ENCODE results near the gene NOXO1.

GRCh38 chr16:1932050-1933028 lies 48.9 kb downstream of the NOXO1 start:
- peak in 2 of 6 experiments; percentile 21 to 28 for TF ChIP-seq CTCF (IDR thresholded peaks at IDR 0.05)
- TF ChIP-seq POLR2A (IDR thresholded peaks at IDR 0.05) = no peak

Measured in thyroid gland (tissue), 4 donors.